M059J (cell line): ENCODE results near the gene EPPIN. TPM values are rescaled to one million over a fixed set of nuclear protein-coding genes. Genes with fewer than 3 reads are reported as not detected.

Experiments
- DNase-seq: peaks from one replicate; pipeline ENCODE4 v3.0.0-alpha.2; 2012; ENCODE audit warnings: low read depth
- total RNA-seq: library from RNA; depleted of rRNA; stranded (reverse); fragments of >200 nt; shearing (Covaris generic); gene quantifications from 2 replicates; pipeline ENCODE4 v1.2.3, GENCODE V29; 2014

The EPPIN gene
- total RNA-seq, 1 experiment from 2014 or later: not detected

- DNase-seq: peak; percentile 81
Measured at GRCh38 chr20:45538209-45538799, 8.9 kb downstream of the EPPIN start.

GRCh38 chr20:45527294-45527693, 19.9 kb downstream of the EPPIN start:
- DNase-seq: no peak

- DNase-seq: no peak
Measured at GRCh38 chr20:45523821-45524220, 23.4 kb downstream of the EPPIN start.

GRCh38 chr20:45518282-45518681, 28.9 kb downstream of the EPPIN start:
- DNase-seq: peak; percentile 75

- no peak for DNase-seq
Measured at GRCh38 chr20:45515147-45515913, 31.9 kb downstream of the EPPIN start, which contains the start of gene SPINT3. TSS of gene SPINT3 (minus strand) at chr20:45515622. CDS start at chr20:45515608, 14 bp downstream.

- no peak for DNase-seq
Measured at GRCh38 chr20:45510242-45510862, 36.8 kb downstream of the EPPIN start.

- no peak for DNase-seq
Measured at GRCh38 chr20:45509091-45509490, 38.1 kb downstream of the EPPIN start.

- DNase-seq: peak; percentile 44
Measured at GRCh38 chr20:45508068-45508886, 38.9 kb downstream of the EPPIN start.

GRCh38 chr20:45507011-45507820, 40.0 kb downstream of the EPPIN start:
- DNase-seq: peak; percentile 69

GRCh38 chr20:45506398-45506797, 40.8 kb downstream of the EPPIN start:
- DNase-seq: no peak

- DNase-seq: no peak
Measured at GRCh38 chr20:45503403-45503802, 43.8 kb downstream of the EPPIN start.

GRCh38 chr20:45502561-45502960, 44.6 kb downstream of the EPPIN start:
- no peak for DNase-seq

GRCh38 chr20:45501600-45501999, 45.6 kb downstream of the EPPIN start:
- no peak for DNase-seq

GRCh38 chr20:45500022-45500421, 47.2 kb downstream of the EPPIN start:
- DNase-seq: no peak

GRCh38 chr20:45497971-45498494, 49.2 kb downstream of the EPPIN start:
- no peak for DNase-seq

- no peak for DNase-seq
Measured at GRCh38 chr20:45496166-45496565, 51.0 kb downstream of the EPPIN start.

- DNase-seq: no peak
Measured at GRCh38 chr20:45495501-45495941, 51.7 kb downstream of the EPPIN start.
